D721Med (cell line): ENCODE measurements around the gene OTOL1.

Experiments
- DNase-seq: peaks from one replicate; pipeline ENCODE4 v3.0.0; 2011; ENCODE audit warnings: low spot score; ENCODE audit not compliant: insufficient read length
- FAIRE-seq: peaks from 2 replicates; lab custom pipeline; 2011; peaks lifted over from hg19 to GRCh38; lab: Jason Lieb, UNC
- TF ChIP-seq, protein P1 (sequence below): IDR thresholded peaks from 2 replicates; pipeline ENCODE4 v1.5.1; 2012; ENCODE audit warnings: mild to moderate bottlenecking, control low read depth; ENCODE audit not compliant: insufficient read depth; ENCODE audit errors: missing control alignments

Gene OTOL1

DNA sequence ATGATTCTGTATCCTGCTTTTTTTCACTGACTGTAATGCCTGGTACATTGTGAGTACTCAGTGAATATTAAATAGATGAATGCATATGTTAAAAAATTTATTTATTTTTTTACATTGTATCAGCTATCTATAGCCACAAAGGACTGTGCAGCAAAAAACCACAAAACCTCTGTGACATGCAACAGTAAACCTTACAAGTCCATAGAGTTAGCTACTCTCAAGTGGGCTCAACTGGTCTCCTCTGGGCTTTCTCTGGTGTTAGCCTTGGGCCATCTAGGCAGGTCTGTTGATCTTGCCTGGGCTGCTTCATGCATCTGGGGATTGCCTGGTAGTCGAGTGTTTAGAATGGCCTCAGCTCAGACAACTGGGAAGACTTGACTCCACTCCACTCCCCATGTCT lies 35.3 kb downstream of the OTOL1 start:
- no peak for DNase-seq
- TF ChIP-seq, protein P1, sequence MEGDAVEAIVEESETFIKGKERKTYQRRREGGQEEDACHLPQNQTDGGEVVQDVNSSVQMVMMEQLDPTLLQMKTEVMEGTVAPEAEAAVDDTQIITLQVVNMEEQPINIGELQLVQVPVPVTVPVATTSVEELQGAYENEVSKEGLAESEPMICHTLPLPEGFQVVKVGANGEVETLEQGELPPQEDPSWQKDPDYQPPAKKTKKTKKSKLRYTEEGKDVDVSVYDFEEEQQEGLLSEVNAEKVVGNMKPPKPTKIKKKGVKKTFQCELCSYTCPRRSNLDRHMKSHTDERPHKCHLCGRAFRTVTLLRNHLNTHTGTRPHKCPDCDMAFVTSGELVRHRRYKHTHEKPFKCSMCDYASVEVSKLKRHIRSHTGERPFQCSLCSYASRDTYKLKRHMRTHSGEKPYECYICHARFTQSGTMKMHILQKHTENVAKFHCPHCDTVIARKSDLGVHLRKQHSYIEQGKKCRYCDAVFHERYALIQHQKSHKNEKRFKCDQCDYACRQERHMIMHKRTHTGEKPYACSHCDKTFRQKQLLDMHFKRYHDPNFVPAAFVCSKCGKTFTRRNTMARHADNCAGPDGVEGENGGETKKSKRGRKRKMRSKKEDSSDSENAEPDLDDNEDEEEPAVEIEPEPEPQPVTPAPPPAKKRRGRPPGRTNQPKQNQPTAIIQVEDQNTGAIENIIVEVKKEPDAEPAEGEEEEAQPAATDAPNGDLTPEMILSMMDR, result no peak
- no peak for FAIRE-seq

DNA sequence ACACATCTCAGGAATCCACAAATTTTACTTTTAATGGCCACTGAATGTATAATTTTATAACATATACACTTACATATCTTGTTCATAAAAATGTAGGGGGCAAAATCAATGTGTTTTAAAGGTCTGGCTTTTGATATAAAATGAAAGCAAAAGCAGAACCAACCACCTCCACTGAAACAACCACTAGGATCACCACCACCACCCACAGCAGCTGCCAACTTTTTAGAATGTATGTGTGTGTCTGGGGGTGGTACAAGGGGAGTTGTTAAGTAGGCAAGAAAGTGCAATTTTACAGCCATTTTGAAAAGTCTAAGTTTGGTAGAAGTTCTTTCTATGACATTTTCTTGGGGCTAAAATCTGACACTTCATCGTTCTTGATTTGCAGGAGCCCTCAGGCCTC lies 44.0 kb downstream of the OTOL1 start:
- DNase-seq (no peak), FAIRE-seq (no peak)
- TF ChIP-seq, protein P1, result no peak

DNA sequence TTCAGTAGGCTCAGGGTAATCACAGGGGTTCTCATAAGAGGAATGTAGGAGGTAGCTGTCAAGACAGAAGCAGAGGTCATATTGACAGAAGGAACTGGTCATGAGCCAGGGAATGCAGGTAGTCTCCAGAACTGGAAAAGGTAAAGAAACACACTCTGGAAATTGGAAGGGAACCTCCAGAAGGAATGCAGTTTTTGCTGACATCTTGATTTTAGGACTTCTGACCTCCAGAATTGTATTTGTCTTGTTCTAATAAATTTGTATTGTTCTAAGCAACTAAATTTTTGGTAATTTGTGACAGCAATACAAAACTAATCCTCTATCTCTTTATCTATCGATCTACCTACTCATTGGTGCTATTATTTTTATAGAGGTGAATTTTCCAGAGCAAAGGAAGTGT lies 49.2 kb downstream of the OTOL1 start:
- TF ChIP-seq, protein P1, result no peak
- FAIRE-seq (no peak), DNase-seq (no peak)

DNA sequence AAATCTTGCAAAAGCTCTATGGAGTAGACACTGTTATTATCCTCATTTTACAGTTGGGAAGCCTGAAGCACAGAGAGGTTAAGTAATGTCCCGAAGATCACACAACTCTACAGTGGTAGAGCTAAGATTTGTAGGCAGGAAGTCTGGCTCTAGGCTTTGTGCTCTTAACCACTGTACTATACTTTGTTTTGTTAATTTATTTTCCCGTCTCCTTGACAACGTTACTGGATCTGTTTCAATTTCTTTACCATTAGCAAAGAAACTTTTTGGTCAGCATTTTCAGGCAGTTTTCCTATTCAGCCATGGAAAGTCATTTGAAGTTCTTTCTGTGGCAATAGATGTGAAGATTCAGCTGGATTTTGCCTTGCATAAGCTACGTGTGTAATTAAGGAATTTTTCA lies 51.7 kb downstream of the OTOL1 start:
- TF ChIP-seq, protein P1, result no peak
- FAIRE-seq, result no peak
- no peak for DNase-seq

DNA sequence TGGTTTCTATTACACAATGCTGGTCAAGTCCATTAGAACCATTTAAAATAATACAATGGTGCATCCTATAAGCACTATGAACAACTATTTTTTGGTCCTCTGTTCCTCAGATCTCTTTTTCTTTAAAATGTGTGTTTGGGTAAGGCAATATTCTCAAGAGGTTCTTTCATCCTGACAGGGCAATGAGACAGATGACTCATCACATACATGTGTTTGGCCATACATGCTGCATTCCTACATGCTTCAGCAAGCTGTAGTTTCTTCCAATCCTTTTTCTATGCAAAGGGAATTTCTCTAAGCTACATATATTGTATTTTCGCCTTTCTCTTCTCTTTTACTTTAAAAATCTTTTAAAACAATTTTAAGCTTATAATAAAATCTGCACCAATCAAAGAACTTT lies 52.7 kb downstream of the OTOL1 start:
- FAIRE-seq (no peak), DNase-seq (no peak)
- TF ChIP-seq, protein P1, result no peak

DNA sequence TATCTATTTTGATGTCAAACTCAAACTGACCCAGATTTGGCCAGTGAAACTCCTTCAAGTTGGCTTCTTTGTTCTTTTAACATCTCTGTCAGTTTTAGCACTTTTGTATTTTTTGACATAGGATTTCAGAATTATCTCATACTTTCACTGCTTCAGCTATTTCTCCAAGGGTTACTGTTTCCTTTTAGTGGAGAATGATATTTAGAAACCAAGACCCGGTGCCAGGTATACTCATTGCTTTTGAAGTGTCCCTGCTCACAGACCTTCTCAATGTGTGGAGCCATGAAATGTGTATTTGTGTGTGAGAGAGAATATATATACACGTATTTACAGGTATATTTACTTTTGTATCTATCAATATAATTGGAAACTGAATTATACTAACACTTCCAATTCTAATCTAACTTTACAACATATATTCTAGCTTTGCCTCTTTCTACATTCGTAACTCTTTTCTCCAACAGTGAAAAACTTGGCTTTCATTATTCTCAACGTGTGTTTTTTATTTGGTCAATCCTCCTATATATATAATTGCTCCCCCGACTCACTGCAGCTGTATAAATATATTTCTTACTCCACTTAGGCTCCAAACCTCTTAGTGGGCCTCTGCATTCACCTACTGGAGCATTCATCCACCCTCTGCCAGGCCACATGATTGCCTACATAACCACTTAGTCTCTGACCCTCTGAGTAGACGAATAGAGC lies 54.0 kb downstream of the OTOL1 start:
- DNase-seq (no peak), FAIRE-seq (no peak)
- TF ChIP-seq, protein P1, result no peak

DNA sequence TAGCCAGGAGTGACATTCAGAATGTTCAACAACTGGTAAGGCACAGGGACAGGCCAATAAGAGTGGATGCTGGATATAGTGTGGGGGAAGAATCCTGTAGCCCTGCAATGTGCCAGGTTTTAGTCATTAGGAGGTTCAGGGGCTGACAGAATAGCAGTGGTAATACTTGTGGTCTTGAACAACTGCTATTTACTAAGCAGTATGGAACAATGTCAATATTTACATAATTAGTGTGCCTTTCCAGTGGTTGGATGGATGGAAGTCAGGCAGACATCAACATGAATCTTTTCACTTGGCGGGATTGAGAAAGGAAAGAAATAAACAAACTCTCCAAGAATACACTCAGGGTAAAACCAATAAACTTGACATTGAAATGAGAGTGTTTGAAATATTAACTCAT lies 55.1 kb downstream of the OTOL1 start:
- DNase-seq (no peak), FAIRE-seq (no peak)
- TF ChIP-seq, protein P1, result no peak
